KMS-11 (cell line): ENCODE data around the gene ANK3.

Experiments
- H2AFZ ChIP-seq: fragments of 200-600 bp; sonication (generic); 2 replicates; pipeline ENCODE4 v1.6.1; 2016; ENCODE audit warnings: antibody characterized with exemption, mixed run types, low read depth
- H3K27ac ChIP-seq: fragments of 200-600 bp; sonication (generic); 2 replicates; pipeline ENCODE4 v1.6.1; 2016; ENCODE audit warnings: mild to moderate bottlenecking, mixed run types
- H3K27me3 ChIP-seq: fragments of 200-600 bp; sonication (generic); 2 replicates; pipeline ENCODE4 v1.6.1; 2017; ENCODE audit warnings: mild to moderate bottlenecking, low read depth, mixed run types, moderate library complexity; ENCODE audit not compliant: insufficient read depth
- H3K36me3 ChIP-seq: fragments of 200-600 bp; sonication (generic); 2 replicates; pipeline ENCODE4 v1.6.1; 2017; ENCODE audit warnings: mild to moderate bottlenecking, mixed run types; ENCODE audit not compliant: insufficient read depth
- H3K4me1 ChIP-seq: fragments of 200-600 bp; sonication (generic); 2 replicates; pipeline ENCODE4 v1.6.1; 2016; ENCODE audit warnings: mild to moderate bottlenecking, low read depth, mixed run types; ENCODE audit not compliant: poor library complexity, severe bottlenecking
- H3K4me2 ChIP-seq: fragments of 200-600 bp; sonication (generic); 2 replicates; pipeline ENCODE4 v1.7.0; 2016; ENCODE audit warnings: mild to moderate bottlenecking, mixed run types
- H3K4me3 ChIP-seq: fragments of 200-600 bp; sonication (generic); IDR thresholded peaks from 2 replicates; pipeline ENCODE4 v1.6.1; 2017; ENCODE audit warnings: low read depth, low read length, mixed read lengths; ENCODE audit not compliant: insufficient read depth
- H3K79me2 ChIP-seq: fragments of 200-600 bp; sonication (generic); 2 replicates; pipeline ENCODE4 v1.6.1; 2016; ENCODE audit warnings: low read depth, mixed run types; ENCODE audit not compliant: insufficient read depth
- H3K9ac ChIP-seq: fragments of 200-600 bp; sonication (generic); 2 replicates; pipeline ENCODE4 v1.6.1; 2016; ENCODE audit warnings: mild to moderate bottlenecking, mixed run types
- H4K20me1 ChIP-seq: fragments of 200-600 bp; sonication (generic); 2 replicates; pipeline ENCODE4 v1.6.1; 2016; ENCODE audit warnings: mild to moderate bottlenecking, mixed run types; ENCODE audit not compliant: insufficient read depth
- CTCF ChIP-seq: fragments of 200-600 bp; sonication (generic); conservative IDR thresholded peaks from 2 replicates; pipeline ENCODE4 v1.6.1; 2017; ENCODE audit warnings: low read depth, mild to moderate bottlenecking, antibody characterized with exemption, low read length, moderate library complexity, mixed read lengths

Gene ANK3

GRCh38 chr10:60134548-60134947 lies 255.1 kb downstream of the ANK3 start:
- peaks cover 44% of the 10 kb centered on the region for H3K4me1 ChIP-seq
- H4K20me1 ChIP-seq: no peaks in the 10 kb centered on the region
- H2AFZ ChIP-seq: no peak overlapping the region
- no peak overlapping the region for H3K4me3 ChIP-seq
- H3K27ac ChIP-seq: no peak overlapping the region
- H3K4me2 ChIP-seq: no peak overlapping the region
- TF ChIP-seq CTCF: no peak
- no peak overlapping the region for H3K9ac ChIP-seq
- peaks cover 9% of the 10 kb centered on the region; the same call in 1 of the 2 replicates for H3K36me3 ChIP-seq
- no peaks in the 10 kb centered on the region for H3K79me2 ChIP-seq
- no peaks in the 10 kb centered on the region for H3K27me3 ChIP-seq

- peak overlapping the region; percentile 52 for H3K27ac ChIP-seq
These were observed 259.5 kb downstream of the ANK3 start for GRCh38 chr10:60130130-60130579.

GRCh38 chr10:60125895-60126294 lies 263.8 kb downstream of the ANK3 start:
- peaks cover 12% of the 10 kb centered on the region for H3K4me1 ChIP-seq
- no peak overlapping the region for H3K9ac ChIP-seq
- no peaks in the 10 kb centered on the region for H3K27me3 ChIP-seq
- 0 out of 2 replicates have a peak, but pooled peaks cover 3% of the 10 kb centered on the region for H3K36me3 ChIP-seq
- no peak for TF ChIP-seq CTCF
- no peak overlapping the region for H2AFZ ChIP-seq
- no peak overlapping the region for H3K27ac ChIP-seq
- H3K4me2 ChIP-seq: no peak overlapping the region
- no peaks in the 10 kb centered on the region for H4K20me1 ChIP-seq
- H3K79me2 ChIP-seq: no peaks in the 10 kb centered on the region
- H3K4me3 ChIP-seq: no peak overlapping the region

More at GRCh38 chr10:60130130-60130579, 259.5 kb downstream of the ANK3 start:
- Histone ChIP-seq H3K4me1 (peaks cover 44% of the 10 kb centered on the region), H3K79me2 (no peaks in the 10 kb centered on the region), H3K4me2 (peak overlapping the region; percentile 7; the same call in 1 of the 2 replicates), H3K9ac (peak overlapping the region; percentile 10; the same call in 1 of the 2 replicates), H2AFZ (no peak overlapping the region), H3K27me3 (no peaks in the 10 kb centered on the region), H3K4me3 (no peak overlapping the region), H3K36me3 (0 out of 2 replicates have a peak, but pooled peaks cover 8% of the 10 kb centered on the region), H4K20me1 (no peaks in the 10 kb centered on the region)
- no peak for TF ChIP-seq CTCF

GRCh38 chr10:60124536-60124935 lies 265.1 kb downstream of the ANK3 start:
- Histone ChIP-seq H3K4me1 (no peaks in the 10 kb centered on the region), H3K4me2 (no peak overlapping the region), H3K4me3 (no peak overlapping the region), H3K36me3 (0 out of 2 replicates have a peak, but pooled peaks cover 3% of the 10 kb centered on the region), H3K27ac (no peak overlapping the region), H3K9ac (no peak overlapping the region), H4K20me1 (no peaks in the 10 kb centered on the region), H2AFZ (no peak overlapping the region), H3K79me2 (no peaks in the 10 kb centered on the region), H3K27me3 (no peaks in the 10 kb centered on the region)
- TF ChIP-seq CTCF: no peak
